CD14-positive monocyte (primary cell): ENCODE measurements around the gene BCAS1. TPM values are rescaled to one million over a fixed set of nuclear protein-coding genes. Genes with fewer than 3 reads are reported as not detected.

ENCODE experiments used
- DNase-seq, 3 donors: peaks; one replicate each; pipeline ENCODE4 v3.0.0-alpha.2; 2011 to 2022
- H2AFZ ChIP-seq: 2 replicates; pipeline ENCODE4 v1.6.0; 2012; ENCODE audit warnings: mild to moderate bottlenecking, low read depth, low read length, inconsistent platforms; ENCODE audit not compliant: insufficient read depth, poor library complexity, severe bottlenecking
- H3K27ac ChIP-seq, 2 donors: 1 replicate in 1 of 2; 2 replicates in 1 of 2; pipeline ENCODE4 v1.5.1; 2012 to 2013; ENCODE audit warnings: low read length in 2 of 2, control low read depth in 1 of 2, inconsistent platforms in 1 of 2, low read depth in 1 of 2, mild to moderate bottlenecking in 1 of 2
- H3K27me3 ChIP-seq, 2 donors: one replicate each; pipeline versions ENCODE4 v1.6.0 to v1.6.1; 2011 to 2013; ENCODE audit warnings: low read length in 2 of 2; ENCODE audit not compliant: control insufficient read depth in 2 of 2, insufficient read depth in 2 of 2
- H3K36me3 ChIP-seq, 2 donors: replicated peaks in 1 of 2; 1 replicate in 1 of 2; 2 replicates in 1 of 2; pipeline versions ENCODE4 v1.5.1 to v1.6.1; 2012 to 2013; ENCODE audit warnings: low read length in 2 of 2, control low read depth in 1 of 2, inconsistent platforms in 1 of 2, mild to moderate bottlenecking in 1 of 2; ENCODE audit not compliant: insufficient read depth in 2 of 2, control insufficient read depth in 1 of 2
- H3K4me1 ChIP-seq, 2 donors: 1 replicate in 1 of 2; 2 replicates in 1 of 2; pipeline versions ENCODE4 v1.5.1 to v1.6.1; 2012 to 2013; ENCODE audit warnings: low read length in 2 of 2, control low read depth in 1 of 2, inconsistent platforms in 1 of 2, mild to moderate bottlenecking in 1 of 2, moderate library complexity in 1 of 2; ENCODE audit not compliant: insufficient read depth in 2 of 2, control insufficient read depth in 1 of 2
- H3K4me2 ChIP-seq: replicated peaks from 2 replicates; pipeline ENCODE3; 2012; ENCODE audit warnings: low read length, moderate library complexity, mild to moderate bottlenecking; ENCODE audit not compliant: poor library complexity, severe bottlenecking; ENCODE audit errors: extremely low read depth
- H3K4me3 ChIP-seq, 3 experiments: fragments of 200-600 bp in 1 of 3; sonication (generic) in 1 of 3; replicated peaks in 1 of 3; 1 replicate in 2 of 3; 2 replicates in 1 of 3; pipeline ENCODE4 v1.5.1; 2011 to 2013; ENCODE audit warnings: low read length in 3 of 3, mild to moderate bottlenecking in 3 of 3, control low read depth in 2 of 3, low read depth in 2 of 3, inconsistent platforms in 1 of 3, moderate library complexity in 1 of 3
- H3K79me2 ChIP-seq: 2 replicates; pipeline ENCODE4 v1.6.0; 2012; ENCODE audit warnings: mild to moderate bottlenecking, control low read depth, inconsistent platforms, low read length, moderate library complexity; ENCODE audit not compliant: insufficient read depth
- H3K9ac ChIP-seq: 2 replicates; pipeline ENCODE4 v1.6.0; 2017; ENCODE audit warnings: low read length, mild to moderate bottlenecking; ENCODE audit not compliant: insufficient read depth, poor library complexity, severe bottlenecking
- H3K9me3 ChIP-seq, 2 donors: replicated peaks in 1 of 2; 1 replicate in 1 of 2; 2 replicates in 1 of 2; pipeline versions ENCODE4 v1.5.1 to v1.6.1; 2012 to 2013; ENCODE audit warnings: low read length in 2 of 2, control low read depth in 1 of 2; ENCODE audit not compliant: control insufficient read depth in 1 of 2, insufficient read depth in 1 of 2
- H4K20me1 ChIP-seq: 2 replicates; pipeline ENCODE4 v1.6.0; 2012; ENCODE audit warnings: mild to moderate bottlenecking, low read length, control low read depth, moderate library complexity; ENCODE audit not compliant: insufficient read depth
- H3K27ac Mint-ChIP-seq, 7 donors: one replicate each; pipeline ENCODE4 v1.8.0; 2020; ENCODE audit warnings: mild to moderate bottlenecking in 7 of 7, mixed read lengths in 7 of 7, moderate library complexity in 6 of 7, inconsistent platforms in 2 of 7
- H3K27me3 Mint-ChIP-seq, 3 donors: one replicate each; pipeline ENCODE4 v1.8.0; 2021 to 2022; ENCODE audit warnings: low read depth in 3 of 3, mild to moderate bottlenecking in 3 of 3, mixed read lengths in 3 of 3, moderate library complexity in 3 of 3, inconsistent platforms in 1 of 3
- H3K36me3 Mint-ChIP-seq, 2 donors: one replicate each; pipeline ENCODE4 v1.8.0; 2020; ENCODE audit warnings: mixed read lengths in 2 of 2, inconsistent platforms in 1 of 2, mild to moderate bottlenecking in 1 of 2
- H3K4me1 Mint-ChIP-seq: one replicate; pipeline ENCODE4 v1.8.0; 2020; ENCODE audit warnings: mild to moderate bottlenecking, mixed read lengths
- H3K4me3 Mint-ChIP-seq, 2 donors: one replicate each; pipeline ENCODE4 v1.8.0; 2020; ENCODE audit warnings: mild to moderate bottlenecking in 2 of 2, mixed read lengths in 2 of 2, moderate library complexity in 1 of 2
- H3K9me3 Mint-ChIP-seq, 7 donors: one replicate each; pipeline ENCODE4 v1.8.0; 2020 to 2022; ENCODE audit warnings: mixed read lengths in 7 of 7, mild to moderate bottlenecking in 6 of 7, moderate library complexity in 6 of 7, inconsistent platforms in 2 of 7
- CTCF ChIP-seq: fragments of 200-600 bp; IDR thresholded peaks from one replicate; pipeline ENCODE4 v1.8.0; 2022; ENCODE audit warnings: antibody characterized with exemption, mild to moderate bottlenecking
- WGBS: methylation state at CpG from one replicate; pipeline ENCODE4 v1.1.5; 2013; ENCODE audit warnings: missing lambda C conversion rate; ENCODE audit not compliant: insufficient coverage; 5-methylcytosine and 5-hydroxymethylcytosine counted together
- intact Hi-C, 2 donors: fragments of 100-400 bp; cut with micrococcal nuclease; formaldehyde crosslinking; loops; one replicate each; pipeline versions ENCODE4 v1.15.0 to v1.15.1; 2023
- polyA minus RNA-seq: library from RNA; depleted of rRNA, polyadenylated mRNA; stranded (reverse); fragments of >200 nt; gene quantifications from 2 replicates; pipeline ENCODE4 v1.2.3, GENCODE V29; 2012
- polyA plus RNA-seq, 3 donors: library from polyadenylated mRNA; depleted of rRNA in 1 of 3; unstranded in 2 of 3; stranded (reverse) in 1 of 3; fragments of 300-500 nt in 2 of 3; fragments of >200 nt in 1 of 3; fragmentation: Illumina TruSeq in 2 of 3; gene quantifications; 1 replicate in 2 of 3; 2 replicates in 1 of 3; pipeline ENCODE4 v1.2.3, GENCODE V29; 2012 to 2021
- total RNA-seq, 12 experiments: library from RNA in 1 of 12; stranded (reverse) in 1 of 12; fragments of 120-200 nt in 1 of 12; gene quantifications; one replicate each; pipeline ENCODE4 v1.2.4 and lab custom pipeline; 2013 to 2026; ENCODE audit warnings: mixed read lengths in 6 of 12, inconsistent platforms in 1 of 12

BCAS1 gene, protein sequence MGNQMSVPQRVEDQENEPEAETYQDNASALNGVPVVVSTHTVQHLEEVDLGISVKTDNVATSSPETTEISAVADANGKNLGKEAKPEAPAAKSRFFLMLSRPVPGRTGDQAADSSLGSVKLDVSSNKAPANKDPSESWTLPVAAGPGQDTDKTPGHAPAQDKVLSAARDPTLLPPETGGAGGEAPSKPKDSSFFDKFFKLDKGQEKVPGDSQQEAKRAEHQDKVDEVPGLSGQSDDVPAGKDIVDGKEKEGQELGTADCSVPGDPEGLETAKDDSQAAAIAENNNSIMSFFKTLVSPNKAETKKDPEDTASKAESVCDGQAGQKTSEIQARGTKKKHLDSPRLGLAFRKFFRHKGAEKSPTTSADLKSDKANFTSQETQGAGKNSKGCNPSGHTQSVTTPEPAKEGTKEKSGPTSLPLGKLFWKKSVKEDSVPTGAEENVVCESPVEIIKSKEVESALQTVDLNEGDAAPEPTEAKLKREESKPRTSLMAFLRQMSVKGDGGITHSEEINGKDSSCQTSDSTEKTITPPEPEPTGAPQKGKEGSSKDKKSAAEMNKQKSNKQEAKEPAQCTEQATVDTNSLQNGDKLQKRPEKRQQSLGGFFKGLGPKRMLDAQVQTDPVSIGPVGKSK
- total RNA-seq (2013) = 0.06 TPM
- under 1 TPM in 2 of 3 donors, not detected in 1; 0.01 to 0.02 TPM for polyA plus RNA-seq
- 0.28 and 0.88 TPM in 2 replicates for polyA minus RNA-seq
- total RNA-seq (lab: John Stamatoyannopoulos, UW) = 0.86 to 10.2 (median 2.6) reads per million in 11 experiments

DNA sequence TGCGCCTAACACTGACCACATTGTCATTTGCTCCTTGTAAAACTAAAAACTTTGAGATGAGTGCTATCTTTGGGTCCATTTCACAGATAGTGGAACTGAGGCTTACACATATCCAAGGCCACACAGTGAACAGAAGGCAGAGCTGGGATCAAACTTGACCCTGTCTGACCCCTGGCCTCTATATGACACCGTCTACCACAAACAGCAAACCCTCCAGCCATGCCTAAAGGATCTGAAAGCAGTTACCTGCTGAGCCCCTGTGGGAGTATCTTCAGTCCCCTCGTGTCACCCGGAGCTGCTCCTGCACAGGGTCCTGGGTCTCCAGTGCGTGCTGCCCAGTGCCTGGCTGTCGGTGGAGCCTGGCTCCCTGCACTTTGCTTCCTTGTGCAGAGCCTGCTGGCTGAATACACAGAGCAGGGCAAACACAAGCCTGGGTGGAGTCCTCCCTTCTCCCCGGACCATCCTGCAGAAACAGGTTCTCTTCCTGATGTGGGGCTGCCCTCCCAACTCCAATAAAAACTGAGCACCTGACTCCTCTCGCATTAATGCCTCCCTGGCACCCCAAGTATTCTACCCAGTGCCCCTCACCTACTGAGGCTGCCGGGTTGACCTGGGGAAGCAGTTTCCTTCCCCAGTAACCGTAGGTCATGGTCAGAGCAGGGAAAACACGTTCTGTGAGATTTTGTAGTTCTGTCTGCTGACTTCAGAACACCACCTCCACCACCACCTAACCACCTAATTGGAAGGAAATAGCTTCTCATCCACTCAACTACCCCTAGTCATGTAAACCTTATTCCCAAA, at the start of gene BCAS1:
TSS of gene BCAS1 (minus strand) at position 408 of the 801 bp plus-strand sequence. CDS start 11,876 bp downstream, outside the sequence.
- no peaks in the 10 kb centered on the region for H3K36me3 Mint-ChIP-seq
- H3K27me3 Mint-ChIP-seq = peaks cover 1% of the 10 kb centered on the region in 3 donors
- H3K4me1 Mint-ChIP-seq = no peaks in the 10 kb centered on the region
- H3K4me1 ChIP-seq = no peaks in the 10 kb centered on the region
- no peaks in the 10 kb centered on the region for H3K27me3 ChIP-seq
- intact Hi-C loops = no loop called here
- DNase-seq = no peak
- no peak within 1 kb of the TSS for H3K27ac ChIP-seq
- no peak within 1 kb of the TSS for H3K4me3 Mint-ChIP-seq
- 77% methylated on average over 10 of the region's 11 CpGs for WGBS
- no peak for TF ChIP-seq CTCF
- H3K36me3 ChIP-seq = no peaks in the 10 kb centered on the region
- peak within 1 kb of the TSS in 1 of 7 donors; percentile 13 for H3K27ac Mint-ChIP-seq
- H2AFZ ChIP-seq = no peak within 1 kb of the TSS
- H3K79me2 ChIP-seq = no peaks in the 10 kb centered on the region
- H3K4me3 ChIP-seq = no peak within 1 kb of the TSS
- no peaks in the 10 kb centered on the region for H3K9me3 Mint-ChIP-seq
- no peaks in the 10 kb centered on the region for H4K20me1 ChIP-seq
- H3K9ac ChIP-seq = no peak within 1 kb of the TSS
- H3K9me3 ChIP-seq = no peaks in the 10 kb centered on the region
- H3K4me2 ChIP-seq = no peak within 1 kb of the TSS

DNA sequence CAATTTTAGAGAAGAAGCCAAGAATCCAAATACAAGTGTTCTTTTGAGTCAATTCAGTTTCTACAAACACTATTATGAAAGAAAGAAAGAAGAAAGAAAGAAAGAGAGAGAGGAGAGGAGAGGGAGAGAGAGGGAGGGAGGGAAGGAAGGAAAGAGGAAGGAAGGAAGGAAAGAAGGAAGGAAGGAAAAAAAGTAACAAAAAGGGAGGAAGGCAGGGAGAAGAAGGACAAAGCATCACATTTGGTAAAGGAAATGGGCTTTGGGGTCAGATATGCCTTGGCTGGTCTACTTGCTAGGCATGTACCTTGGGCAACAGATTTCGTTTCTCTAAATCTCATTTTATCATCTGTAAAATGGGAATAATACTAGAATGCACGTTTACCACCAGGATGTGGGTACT, 49.4 kb upstream of the BCAS1 start:
- Histone ChIP-seq H3K9ac (no peak overlapping the region), H3K4me2 (no peak overlapping the region), H3K27me3 (no peaks in the 10 kb centered on the region), H3K36me3 (no peaks in the 10 kb centered on the region), H4K20me1 (no peaks in the 10 kb centered on the region), H3K4me3 (no peak overlapping the region), H3K79me2 (no peaks in the 10 kb centered on the region), H3K4me1 (peaks cover 20 to 34% of the 10 kb centered on the region in 2 donors), H2AFZ (no peak overlapping the region), H3K9me3 (no peaks in the 10 kb centered on the region), H3K27ac (no peak overlapping the region)
- no peak overlapping the region for H3K4me3 Mint-ChIP-seq
- no peaks in the 10 kb centered on the region for H3K36me3 Mint-ChIP-seq
- DNase-seq = no peak
- intact Hi-C loops = no loop called here
- TF ChIP-seq CTCF = no peak
- 89% methylated on average over 1 of the region's 2 CpGs for WGBS
- H3K4me1 Mint-ChIP-seq = peaks cover 30% of the 10 kb centered on the region
- no peak overlapping the region for H3K27ac Mint-ChIP-seq
- peaks cover 0 to 1% (median 0%) of the 10 kb centered on the region in 3 donors for H3K27me3 Mint-ChIP-seq
- no peaks in the 10 kb centered on the region for H3K9me3 Mint-ChIP-seq
